HK-2 (cell line): ENCODE data around the gene BPTF.
"Not testable (repeated sequence)": the region's sequence is repeated elsewhere in the genome, so short reads cannot be mapped to it uniquely, and the experiment has no call there.

ENCODE experiments used
- DNase-seq: peaks from one replicate; pipeline ENCODE4 v3.0.0-alpha.2; 2018; ENCODE audit not compliant: unreplicated experiment

BPTF gene

DNA sequence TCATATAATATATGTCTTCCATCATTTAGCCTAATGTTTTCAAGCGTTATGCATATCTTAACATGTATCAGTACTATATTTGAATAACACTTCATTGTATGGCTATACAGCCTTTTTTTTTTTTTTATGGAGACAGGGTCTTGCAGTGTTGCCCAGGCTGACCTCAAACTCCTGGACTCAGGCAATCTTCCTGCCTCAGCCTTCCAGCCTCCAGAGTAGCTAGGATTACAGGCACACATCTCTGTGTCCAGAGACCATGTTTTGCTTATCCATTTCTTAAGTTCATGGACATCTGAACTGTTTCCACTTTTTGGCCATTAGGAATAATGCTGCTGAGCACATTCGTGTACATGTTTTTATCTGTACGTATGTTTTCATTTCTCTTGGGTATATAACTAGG is 7.8 kb downstream of the BPTF start:
- DNase-seq, result no peak

DNA sequence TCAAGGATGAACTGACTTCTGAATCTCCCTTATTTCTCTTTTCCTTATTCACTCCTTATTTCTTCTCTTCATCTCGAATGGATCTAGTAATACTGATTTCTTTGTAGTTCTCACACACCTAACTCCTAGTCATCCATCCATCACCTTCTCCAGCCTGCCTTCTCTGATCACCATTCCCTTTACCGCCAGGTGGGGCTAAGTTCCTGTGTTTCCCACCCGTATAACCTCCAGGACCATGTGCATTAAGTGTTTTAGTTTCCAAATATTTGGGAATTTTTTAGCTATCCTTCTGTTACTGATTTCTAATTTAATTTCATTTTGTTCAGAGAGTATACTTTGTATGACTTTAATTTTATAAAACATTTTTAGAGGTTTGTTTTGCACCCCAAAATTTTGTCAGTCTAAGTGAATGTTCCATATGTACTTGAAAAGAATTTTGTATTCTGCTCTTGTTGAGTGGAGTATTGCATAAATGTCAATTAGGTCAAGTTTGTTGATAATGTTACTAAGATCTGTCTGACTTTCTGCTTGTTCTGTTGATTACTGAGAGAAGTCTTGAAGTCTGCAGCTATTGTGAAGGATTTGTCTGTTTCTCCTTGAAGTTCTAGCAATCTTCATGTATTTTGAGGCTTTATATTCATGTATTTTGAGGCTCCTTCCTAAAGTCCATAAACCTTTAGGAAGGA is 8.8 kb downstream of the BPTF start:
- DNase-seq, result no peak

GRCh38 chr17:67834634-67835033 is 9.3 kb downstream of the BPTF start:
- DNase-seq, result no peak

DNA sequence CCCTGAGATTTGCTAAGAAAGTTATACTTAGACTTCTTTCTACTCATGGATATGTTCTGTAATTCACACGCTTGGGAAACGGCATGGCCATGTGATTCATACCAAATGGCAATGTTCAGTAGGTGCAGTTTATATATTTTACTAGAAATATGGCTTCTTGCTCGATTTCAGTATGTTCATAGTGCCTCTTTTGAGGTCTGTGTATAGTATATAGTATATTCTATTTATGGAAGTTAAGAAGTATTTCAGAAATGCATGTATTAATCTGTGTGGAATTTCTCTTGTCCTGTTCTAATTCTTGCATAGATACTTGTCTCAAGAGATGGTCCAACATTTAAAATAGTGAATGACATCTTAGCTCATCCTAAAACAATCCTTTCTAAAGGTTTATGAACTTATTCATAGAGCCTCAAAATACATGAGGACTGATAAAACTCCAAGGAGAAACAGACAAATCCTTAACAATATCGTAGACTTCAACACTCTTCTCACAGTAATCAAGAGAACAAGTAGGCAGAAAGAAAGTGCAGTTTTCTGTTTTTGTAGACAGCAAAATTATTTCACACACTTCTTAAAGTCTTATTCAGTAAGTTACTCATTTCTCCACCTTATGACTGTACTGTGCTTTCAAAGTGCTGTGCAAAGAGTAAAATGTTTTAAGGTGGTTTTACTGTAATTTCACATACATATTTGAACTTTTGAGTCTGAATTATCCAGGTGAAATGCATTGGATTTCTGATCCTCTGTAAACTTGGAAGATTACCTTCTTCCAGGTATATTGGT is 11.1 kb downstream of the BPTF start:
- DNase-seq, result no peak

- no peak for DNase-seq
These were observed 12.7 kb downstream of the BPTF start for GRCh38 chr17:67837965-67838364.

- DNase-seq, result no peak
These were observed 13.2 kb downstream of the BPTF start for GRCh38 chr17:67838538-67838937.

DNA sequence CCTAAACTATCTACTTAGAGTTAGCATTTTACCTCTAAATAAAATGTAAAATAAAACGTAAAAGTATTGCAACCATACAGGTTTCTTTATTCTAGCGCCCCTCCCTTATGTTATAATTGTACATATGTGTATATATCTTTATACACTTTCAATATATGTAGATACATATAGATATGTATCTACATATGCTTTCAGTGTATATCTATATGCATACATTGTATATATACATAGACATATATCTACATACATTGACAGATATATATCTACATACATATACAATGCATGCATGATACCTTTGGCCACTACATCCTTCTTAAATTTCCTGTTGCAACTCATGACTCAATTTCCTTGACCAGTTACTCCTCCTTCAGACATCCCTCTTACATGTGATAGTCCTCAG is 16.7 kb downstream of the BPTF start:
- DNase-seq, result no peak

DNA sequence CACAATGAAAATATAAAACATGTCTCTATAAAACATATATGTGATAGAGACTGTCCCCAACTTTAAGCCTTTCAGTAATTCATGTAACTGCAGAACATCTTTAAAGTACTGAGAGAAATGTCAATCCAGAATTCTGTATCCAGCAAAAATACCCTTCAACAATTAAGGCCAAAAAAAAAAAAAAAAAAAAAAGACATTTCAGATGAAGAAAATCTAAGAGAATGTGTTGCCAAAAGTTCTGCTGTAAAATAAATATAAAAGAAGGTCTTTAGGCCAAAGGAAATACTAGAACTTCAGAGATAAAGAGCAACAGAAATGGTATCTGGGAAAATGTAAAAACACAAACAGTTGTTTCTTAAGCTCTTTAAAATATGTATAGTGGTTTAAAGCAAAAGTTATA is 17.3 kb downstream of the BPTF start:
- DNase-seq, result no peak

- no peak for DNase-seq
These were observed 20.1 kb downstream of the BPTF start for GRCh38 chr17:67845374-67845773.

GRCh38 chr17:67848189-67848588 is 22.9 kb downstream of the BPTF start:
- not testable (repeated sequence) for DNase-seq

- not testable (repeated sequence) for DNase-seq
These were observed 23.5 kb downstream of the BPTF start for GRCh38 chr17:67848846-67849245.

GRCh38 chr17:67850991-67851631 is 25.8 kb downstream of the BPTF start:
- no peak for DNase-seq

DNA sequence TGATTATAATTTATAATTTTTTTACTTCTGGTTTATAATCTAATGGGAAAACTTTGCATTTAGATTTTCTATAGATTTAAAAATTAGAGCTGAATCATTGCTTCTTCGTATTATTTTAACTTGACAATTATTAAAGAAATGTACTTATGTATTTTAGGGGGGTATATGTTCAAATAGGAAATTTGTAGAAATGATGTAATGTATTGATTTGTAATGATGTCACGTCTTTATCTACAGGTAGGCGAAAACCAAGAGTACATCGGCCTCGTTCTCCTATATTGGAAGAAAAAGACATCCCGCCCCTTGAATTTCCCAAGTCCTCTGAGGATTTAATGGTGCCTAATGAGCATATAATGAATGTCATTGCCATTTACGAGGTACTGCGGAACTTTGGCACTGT is 28.4 kb downstream of the BPTF start:
- no peak for DNase-seq

DNA sequence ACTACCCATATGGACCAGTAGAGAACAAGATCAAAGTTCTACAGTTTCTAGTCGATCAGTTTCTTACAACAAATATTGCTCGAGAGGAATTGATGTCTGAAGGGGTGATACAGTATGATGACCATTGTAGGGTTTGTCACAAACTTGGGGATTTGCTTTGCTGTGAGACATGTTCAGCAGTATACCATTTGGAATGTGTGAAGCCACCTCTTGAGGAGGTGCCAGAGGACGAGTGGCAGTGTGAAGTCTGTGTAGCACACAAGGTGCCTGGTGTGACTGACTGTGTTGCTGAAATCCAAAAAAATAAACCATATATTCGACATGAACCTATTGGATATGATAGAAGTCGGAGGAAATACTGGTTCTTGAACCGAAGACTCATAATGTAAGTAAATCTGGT is 29.1 kb downstream of the BPTF start:
- no peak for DNase-seq

GRCh38 chr17:67855504-67856324 is 30.4 kb downstream of the BPTF start:
- DNase-seq, result no peak

DNA sequence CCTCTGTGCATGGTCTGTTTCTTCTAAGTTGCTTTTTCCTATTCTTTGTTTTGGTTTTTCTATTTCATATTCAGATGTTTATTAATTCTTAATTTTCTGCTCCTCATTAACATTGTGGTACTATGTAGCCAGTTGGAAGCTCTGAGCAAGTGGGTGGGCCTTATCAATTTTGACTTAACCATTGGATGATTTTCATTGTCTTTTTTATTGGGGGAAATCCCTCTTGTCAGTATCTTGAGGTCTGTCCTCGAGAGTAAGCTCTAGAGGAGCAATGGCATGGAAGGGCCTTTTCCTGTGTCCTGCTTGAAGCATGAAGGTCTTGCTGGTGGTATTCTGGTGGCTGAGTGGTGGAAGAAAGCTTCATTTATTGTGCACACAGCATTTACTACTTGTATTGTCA is 31.1 kb downstream of the BPTF start:
- DNase-seq, result not testable (repeated sequence)

DNA sequence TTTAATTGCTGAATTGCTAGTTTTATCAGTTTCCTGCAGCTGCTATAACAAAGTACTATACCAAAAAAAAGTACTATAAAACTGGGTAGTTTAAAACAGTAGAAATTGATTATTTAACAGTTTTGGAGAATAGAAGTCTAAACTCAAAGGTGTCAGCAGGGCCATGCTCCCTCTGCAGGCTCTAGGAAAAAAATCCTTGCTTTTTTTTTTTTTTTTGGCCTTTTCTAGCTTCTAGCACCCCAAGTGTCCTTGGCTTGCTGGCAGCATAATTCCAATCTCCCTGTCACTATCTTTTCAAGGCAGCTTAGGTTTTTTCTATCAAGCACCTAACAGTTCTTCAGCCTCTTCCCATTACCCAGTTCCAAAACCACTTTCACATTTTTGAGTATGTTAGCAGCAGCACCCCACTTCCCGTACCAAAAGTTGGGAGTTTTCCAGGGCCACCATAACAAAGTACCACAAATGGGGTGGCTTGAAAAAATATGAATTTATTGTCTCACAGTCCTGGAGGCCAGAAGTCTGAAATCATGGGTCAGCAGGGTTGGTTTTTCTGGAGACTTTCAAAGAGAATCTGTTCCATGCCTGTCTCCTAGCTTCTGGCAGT is 37.4 kb downstream of the BPTF start:
- no peak for DNase-seq

DNA sequence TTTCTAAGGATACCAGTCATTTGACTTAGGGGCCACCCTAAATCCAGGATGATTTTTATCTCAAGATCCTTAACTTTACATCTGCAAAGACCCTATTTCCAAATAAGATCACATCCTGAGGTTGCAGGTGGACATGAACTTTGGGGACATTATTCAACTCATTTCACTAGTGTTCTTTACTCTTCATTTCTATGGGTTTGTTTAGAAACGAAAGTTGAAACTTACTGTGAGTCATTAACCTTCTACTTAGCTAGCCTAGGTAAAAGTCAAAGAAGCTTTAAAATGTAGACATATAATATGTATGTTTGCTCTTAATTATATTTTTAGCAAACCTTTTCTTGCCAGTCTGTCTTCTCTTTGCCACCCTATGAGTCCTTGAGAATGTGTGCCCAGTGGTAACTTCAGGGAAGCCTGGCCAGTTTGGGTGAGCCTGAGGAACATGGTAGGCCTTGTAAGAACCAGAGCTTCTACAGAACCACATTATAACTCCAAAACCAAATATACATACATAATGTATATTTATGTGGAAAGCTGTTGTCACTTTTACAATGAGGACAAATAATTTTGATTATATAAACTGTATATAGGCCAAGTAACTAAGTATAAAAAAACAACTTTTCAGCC is 38.4 kb downstream of the BPTF start:
- no peak for DNase-seq

DNA sequence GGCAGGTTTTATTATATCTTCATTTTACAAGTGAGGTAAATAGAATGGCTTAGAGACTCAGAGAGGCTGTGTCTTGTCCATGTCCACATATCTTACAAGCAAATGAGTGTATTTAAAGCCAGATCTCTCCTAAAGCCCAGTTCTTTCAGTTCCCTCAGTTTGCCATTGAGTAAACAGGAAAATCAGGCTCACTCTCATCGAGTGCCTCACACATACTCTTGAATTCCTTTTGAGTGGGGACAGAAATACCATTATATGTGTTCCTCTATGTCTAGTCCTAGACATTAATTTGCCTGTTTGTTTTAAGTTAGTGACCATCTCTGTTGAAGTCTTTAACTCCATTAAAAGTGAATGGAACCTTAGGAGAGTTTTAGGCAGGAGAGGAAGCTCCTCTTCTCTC is 40.1 kb downstream of the BPTF start:
- DNase-seq, result no peak

- no peak for DNase-seq
These were observed 42.3 kb downstream of the BPTF start for GRCh38 chr17:67867591-67867990.

GRCh38 chr17:67868176-67868575 is 42.9 kb downstream of the BPTF start:
- no peak for DNase-seq
